ENCODE data around the gene B3GAT1. TPM values are rescaled to one million over a fixed set of nuclear protein-coding genes. Genes with fewer than 3 reads are reported as not detected.

Gene B3GAT1
- total RNA-seq, 4 donors from 2014 or later: 0.13 to 0.66 (median 0.35) TPM

- Histone ChIP-seq H3K4me1 (no peaks in the 10 kb centered on the region), H3K27me3 (peaks cover 0 to 50% (median 0%) of the 10 kb centered on the region in 4 donors), H3K27ac (replicated peaks in 1 of 4) (no peak overlapping the region), H3K4me3 (no peak overlapping the region), H3K36me3 (no peaks in the 10 kb centered on the region), H3K9me3 (no peaks in the 10 kb centered on the region)
- intact Hi-C loops (cut with DNase I): no loop called here
- TF ChIP-seq EP300 (IDR thresholded peaks at IDR 0.05) (no peak), POLR2AphosphoS5 (IDR thresholded peaks at IDR 0.05) (no peak), CTCF (IDR thresholded peaks at IDR 0.05) (no peak), POLR2A (IDR thresholded peaks at IDR 0.05; ENCODE audit: low read depth) (no peak)
- DNase-seq (ENCODE audit: extremely low spot score): no peak
- 95% methylated on average over 24 of the region's 24 CpGs for WGBS
Observed at GRCh38 chr11:134382830-134383229, 29.2 kb downstream of the B3GAT1 start.

GRCh38 chr11:134382257-134382656 is 29.8 kb downstream of the B3GAT1 start:
- DNase-seq (ENCODE audit: extremely low spot score): no peak

GRCh38 chr11:134380785-134381184 is 31.3 kb downstream of the B3GAT1 start:
- DNase-seq (ENCODE audit: extremely low spot score): no peak
- H3K4me1 ChIP-seq: no peaks in the 10 kb centered on the region
- H3K27me3 ChIP-seq: peaks cover 0 to 29% (median 0%) of the 10 kb centered on the region in 4 donors
- no peak overlapping the region for H3K27ac ChIP-seq (replicated peaks in 1 of 4)
- 89% methylated on average over 4 of the region's 4 CpGs for WGBS
- no peaks in the 10 kb centered on the region for H3K36me3 ChIP-seq
- TF ChIP-seq CTCF (IDR thresholded peaks at IDR 0.05) (no peak), POLR2AphosphoS5 (IDR thresholded peaks at IDR 0.05) (no peak), EP300 (IDR thresholded peaks at IDR 0.05) (no peak), POLR2A (IDR thresholded peaks at IDR 0.05; ENCODE audit: low read depth) (no peak)
- no peaks in the 10 kb centered on the region for H3K9me3 ChIP-seq
- H3K4me3 ChIP-seq: no peak overlapping the region
- intact Hi-C loops (cut with DNase I): no loop called here

More at GRCh38 chr11:134382257-134382656, 29.8 kb downstream of the B3GAT1 start:
- no peak overlapping the region for H3K4me3 ChIP-seq
- H3K4me1 ChIP-seq: no peaks in the 10 kb centered on the region
- TF ChIP-seq POLR2A (IDR thresholded peaks at IDR 0.05; ENCODE audit: low read depth) (no peak), EP300 (IDR thresholded peaks at IDR 0.05) (no peak), CTCF (IDR thresholded peaks at IDR 0.05) (no peak), POLR2AphosphoS5 (IDR thresholded peaks at IDR 0.05) (no peak)
- H3K27ac ChIP-seq (replicated peaks in 1 of 4): no peak overlapping the region
- H3K9me3 ChIP-seq: no peaks in the 10 kb centered on the region
- 92% methylated on average over 8 of the region's 8 CpGs for WGBS
- intact Hi-C loops (cut with DNase I): no loop called here
- H3K27me3 ChIP-seq: peaks cover 0 to 44% (median 0%) of the 10 kb centered on the region in 4 donors
- H3K36me3 ChIP-seq: no peaks in the 10 kb centered on the region

GRCh38 chr11:134380229-134380628 is 31.8 kb downstream of the B3GAT1 start:
- H3K36me3 ChIP-seq: no peaks in the 10 kb centered on the region

More at GRCh38 chr11:134380229-134380628, 31.8 kb downstream of the B3GAT1 start:
- H3K9me3 ChIP-seq: no peaks in the 10 kb centered on the region
- no peak overlapping the region for H3K27ac ChIP-seq (replicated peaks in 1 of 4)
- peaks cover 0 to 24% (median 0%) of the 10 kb centered on the region in 4 donors for H3K27me3 ChIP-seq
- TF ChIP-seq EP300 (IDR thresholded peaks at IDR 0.05) (no peak), POLR2A (IDR thresholded peaks at IDR 0.05; ENCODE audit: low read depth) (no peak), POLR2AphosphoS5 (IDR thresholded peaks at IDR 0.05) (no peak), CTCF (IDR thresholded peaks at IDR 0.05) (no peak)
- DNase-seq (ENCODE audit: extremely low spot score): no peak
- intact Hi-C loops (cut with DNase I): no loop called here
- WGBS: 80% methylated on average over 9 of the region's 12 CpGs
- H3K4me3 ChIP-seq: no peak overlapping the region
- no peaks in the 10 kb centered on the region for H3K4me1 ChIP-seq
